Stimulated activated CD4-positive, alpha-beta T cell treated with anti-CD3 and anti-CD28 coated beads, TNF-alpha, amount 100 ng/mL, for 24 hours (primary cell): ENCODE data around the gene HOXA11.

ENCODE experiments used
- DNase-seq, 3 experiments: peaks; one replicate each; pipeline ENCODE4 v3.0.0-alpha.2; 2020; ENCODE audit warnings: low read depth in 3 of 3

Gene HOXA11

DNA sequence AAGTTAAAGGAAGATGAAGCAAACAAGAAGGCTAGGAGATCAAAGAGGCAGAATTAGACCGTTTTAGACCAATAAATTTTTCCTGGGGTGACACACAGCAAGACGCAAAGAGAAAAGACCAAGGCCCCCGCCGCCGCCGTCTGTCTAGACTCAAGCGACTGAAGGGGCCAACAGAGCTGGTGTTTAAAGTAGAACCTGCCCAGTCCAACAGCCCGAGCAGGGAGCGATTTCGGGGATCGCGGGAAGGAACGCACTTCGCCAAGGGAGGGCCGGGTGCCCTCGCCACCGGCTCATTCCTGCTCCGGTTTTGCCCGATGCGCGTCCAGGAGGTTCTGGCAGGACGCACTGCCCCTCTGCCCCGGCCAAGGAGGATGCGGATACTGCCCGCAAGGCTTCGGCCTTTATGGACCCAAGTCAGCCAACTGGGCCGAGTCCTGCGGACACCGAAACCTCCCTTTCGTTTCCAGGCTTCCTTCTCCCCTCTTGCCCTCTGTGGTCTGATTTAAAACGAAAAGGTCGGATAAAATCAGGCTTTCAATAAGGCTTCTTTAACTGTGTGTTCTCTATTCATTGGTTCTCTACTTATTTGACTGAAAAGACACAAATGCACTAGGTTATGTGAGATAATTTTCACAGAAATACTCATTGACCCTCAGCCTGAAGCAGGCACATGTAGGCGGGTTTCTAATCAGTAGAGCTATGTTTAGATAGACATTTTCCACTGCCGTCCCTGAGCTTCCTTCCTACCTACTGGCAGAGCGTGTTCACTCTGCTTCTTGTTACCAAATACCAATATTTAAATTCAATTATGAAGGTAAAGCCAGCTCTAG is 26.4 kb downstream of the HOXA11 start:
- no peak for DNase-seq

DNA sequence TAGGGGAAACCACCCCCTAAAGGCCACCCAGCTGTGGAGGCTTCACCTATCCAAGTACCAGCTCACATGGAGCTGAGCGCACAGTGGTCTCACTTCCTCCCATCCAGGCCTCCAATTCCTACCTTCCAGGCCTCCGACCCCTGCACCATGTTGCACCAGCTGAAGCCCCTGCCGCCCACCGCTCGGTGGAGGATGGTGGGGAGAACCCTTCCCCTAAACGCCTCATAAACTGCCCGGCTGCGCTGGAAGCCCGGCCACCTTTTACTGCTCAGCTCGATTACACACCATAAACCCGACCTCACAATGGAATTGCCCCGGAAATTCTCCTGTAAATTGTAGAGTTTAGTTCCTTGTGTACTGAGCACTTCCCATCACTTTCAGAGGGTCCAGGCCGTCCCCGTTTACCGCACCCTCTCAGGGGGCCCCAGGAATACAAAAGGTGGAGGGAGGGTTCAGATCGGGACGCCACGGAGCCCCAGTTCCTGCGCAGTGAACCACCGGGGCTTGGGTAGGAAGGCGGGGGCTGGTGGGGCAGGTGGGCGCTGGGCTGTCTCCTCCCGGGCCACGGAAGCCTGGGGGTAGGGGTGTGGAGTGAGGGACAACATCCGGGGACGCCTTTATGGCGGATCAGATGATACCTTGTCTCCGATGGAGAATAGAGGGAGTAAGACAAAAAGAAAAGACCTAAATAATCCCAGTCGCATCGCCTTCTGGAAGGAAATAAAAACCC is 27.2 kb downstream of the HOXA11 start:
- no peak for DNase-seq

GRCh38 chr7:27156916-27157701 is 27.9 kb downstream of the HOXA11 start:
- no peak for DNase-seq

DNA sequence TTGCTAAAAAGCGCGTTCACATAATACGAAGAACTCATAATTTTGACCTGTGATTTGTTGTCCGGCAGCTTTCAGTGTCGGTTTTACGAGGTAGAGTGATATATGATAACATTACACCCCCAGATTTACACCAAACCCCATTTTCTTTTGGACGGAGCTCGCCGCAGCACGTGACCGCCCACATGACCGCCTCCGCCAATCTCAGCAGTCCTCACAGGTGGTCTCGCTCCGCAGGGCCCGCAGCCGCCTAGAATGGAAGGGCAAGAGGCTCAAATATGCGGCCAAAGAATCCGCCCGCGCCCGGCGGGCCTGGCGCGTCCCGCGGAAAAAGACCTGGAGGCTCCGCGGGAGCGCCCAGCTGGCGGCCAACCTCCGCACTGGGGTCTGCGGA is 28.5 kb downstream of the HOXA11 start, which contains the start of gene HOXA7:
Gene HOXA7 (minus strand): TSS at position 168 of the 391 bp plus-strand sequence. CDS start 130 bp downstream, at position 38.
- no peak for DNase-seq

- DNase-seq, result no peak
Measured at GRCh38 chr7:27155816-27156507, 29.1 kb downstream of the HOXA11 start.

DNA sequence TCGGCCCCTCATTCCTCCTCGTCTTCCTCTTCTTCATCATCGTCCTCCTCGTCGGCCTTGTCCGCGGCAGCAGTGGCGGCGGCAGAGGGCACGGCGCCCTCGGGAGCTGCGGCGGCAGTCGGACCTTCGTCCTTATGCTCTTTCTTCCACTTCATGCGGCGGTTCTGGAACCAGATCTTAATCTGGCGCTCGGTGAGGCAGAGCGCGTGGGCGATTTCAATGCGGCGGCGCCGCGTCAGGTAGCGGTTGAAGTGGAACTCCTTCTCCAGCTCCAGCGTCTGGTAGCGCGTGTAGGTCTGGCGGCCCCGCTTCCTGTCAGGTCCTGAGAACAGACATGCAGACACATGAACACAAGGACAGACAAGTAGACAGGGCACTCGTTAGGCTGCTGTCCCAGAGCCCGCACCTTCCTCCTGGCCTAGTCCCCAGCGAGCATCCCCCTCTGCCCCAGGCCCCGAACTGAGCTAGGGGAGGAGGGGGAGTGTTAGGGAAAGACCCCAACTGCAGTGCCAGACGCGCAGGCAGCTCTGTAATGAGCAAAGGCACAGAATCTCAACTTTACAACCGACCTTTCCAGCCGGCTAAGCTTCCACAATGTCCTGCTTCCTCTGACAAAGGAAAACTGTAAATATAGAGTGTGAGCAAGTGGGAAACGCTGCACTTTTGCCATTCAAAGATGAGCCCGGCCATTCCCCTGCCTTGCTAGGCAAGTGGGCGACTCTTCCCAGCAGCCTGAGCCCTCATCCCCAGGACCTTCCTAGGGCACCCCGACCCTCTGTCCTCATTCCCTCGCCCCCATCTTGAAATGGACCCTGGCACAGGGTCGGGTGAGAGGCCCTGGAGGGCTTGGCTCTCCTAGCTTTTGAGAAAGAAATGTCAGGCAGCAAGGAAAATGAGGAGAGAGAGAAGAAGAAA is 29.9 kb downstream of the HOXA11 start:
- peak in 1 of 3 experiments; percentile 44 for DNase-seq

- no peak for DNase-seq
Measured at GRCh38 chr7:27154369-27154768, 30.7 kb downstream of the HOXA11 start.

- DNase-seq, result no peak
Measured at GRCh38 chr7:27153526-27153925, 31.5 kb downstream of the HOXA11 start.

- no peak for DNase-seq
Measured at GRCh38 chr7:27152816-27153442, 32.1 kb downstream of the HOXA11 start.

DNA sequence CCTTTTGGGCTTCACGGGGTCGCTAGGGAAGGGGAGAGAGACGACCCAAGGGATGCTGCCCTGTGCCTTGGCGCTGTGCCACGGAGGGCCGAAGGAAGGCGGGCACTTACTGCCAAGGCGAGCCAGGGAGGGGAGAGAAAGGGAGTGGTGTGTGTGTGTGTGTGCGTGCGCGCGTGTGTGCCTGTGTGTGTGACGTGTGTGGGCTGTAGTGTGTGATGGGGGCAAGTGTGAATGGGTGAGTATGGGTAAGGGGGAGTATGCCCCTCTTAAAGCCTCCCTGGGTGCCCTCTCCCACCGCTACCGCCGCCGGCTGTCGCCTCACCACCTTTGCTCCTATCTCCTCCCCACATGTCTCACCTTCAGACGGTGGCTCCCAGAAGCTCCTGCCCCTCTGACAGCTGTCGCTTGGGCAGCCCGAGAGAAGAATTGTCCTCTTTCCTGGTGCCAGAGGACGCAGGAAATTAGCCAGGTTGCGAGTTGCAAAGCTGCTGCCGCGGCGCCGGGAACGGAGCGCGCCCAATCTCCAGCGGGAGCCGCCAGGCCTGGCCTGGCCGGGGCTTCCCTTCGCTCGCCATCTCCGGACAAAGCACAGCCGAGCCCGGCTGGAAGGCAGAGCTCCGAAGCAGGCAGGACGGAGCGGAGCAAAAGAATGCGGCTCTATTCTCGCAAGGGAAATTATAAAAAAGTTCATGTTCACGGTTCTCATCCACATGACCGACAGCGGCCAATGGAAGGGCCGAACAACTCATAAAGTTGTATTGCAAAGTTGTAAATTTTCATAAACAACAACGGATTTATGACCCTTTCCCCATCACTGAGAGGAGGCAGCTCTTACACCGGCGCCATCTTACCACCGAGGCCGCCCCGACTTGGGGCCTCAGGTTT is 32.9 kb downstream of the HOXA11 start, which contains the start of gene HOXA3:
Gene HOXA3 (minus strand): TSS at position 653 of the 885 bp plus-strand sequence. CDS start 41,943 bp downstream, outside the sequence.
- no peak for DNase-seq

GRCh38 chr7:27151341-27151930 is 33.6 kb downstream of the HOXA11 start:
- DNase-seq, result no peak

DNA sequence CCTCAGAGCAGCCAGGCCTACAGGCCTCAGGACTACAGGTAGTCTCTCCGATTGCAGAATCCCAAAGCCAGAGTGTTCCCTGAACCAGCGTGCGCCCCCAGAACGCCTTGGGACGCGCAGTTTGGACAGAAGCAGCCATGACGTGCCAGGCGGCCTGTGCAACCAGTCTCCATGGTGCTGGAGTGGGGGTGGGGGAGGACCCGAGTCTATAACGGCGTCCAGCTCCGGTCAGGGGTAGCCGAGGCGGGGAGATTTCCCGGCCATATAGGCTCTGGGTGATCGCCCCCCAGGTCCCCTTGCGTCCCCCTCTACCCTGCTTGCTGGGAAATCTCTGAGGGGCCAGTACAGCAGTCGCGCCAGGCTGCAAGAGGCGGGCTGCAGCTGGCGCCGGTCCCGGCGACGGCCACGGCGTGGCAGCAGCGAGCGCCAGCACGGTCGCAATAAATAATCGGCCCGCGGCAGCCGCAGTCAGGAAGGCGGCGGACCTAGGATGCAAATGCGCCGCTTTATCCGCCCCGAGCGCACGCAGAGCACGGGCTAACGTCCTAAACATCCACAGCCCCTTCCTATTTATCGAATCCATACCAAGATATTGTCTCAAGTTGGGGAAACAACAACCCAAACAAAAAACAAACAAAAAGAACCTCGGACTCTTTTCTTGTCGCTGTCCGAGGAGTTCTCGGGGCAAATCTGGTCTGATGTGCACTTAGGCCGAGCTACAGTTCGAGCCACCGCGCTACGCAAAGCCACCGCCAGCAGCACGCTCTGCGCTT is 34.3 kb downstream of the HOXA11 start:
- DNase-seq, result peak; percentile 25 to 58 (median 41)

DNA sequence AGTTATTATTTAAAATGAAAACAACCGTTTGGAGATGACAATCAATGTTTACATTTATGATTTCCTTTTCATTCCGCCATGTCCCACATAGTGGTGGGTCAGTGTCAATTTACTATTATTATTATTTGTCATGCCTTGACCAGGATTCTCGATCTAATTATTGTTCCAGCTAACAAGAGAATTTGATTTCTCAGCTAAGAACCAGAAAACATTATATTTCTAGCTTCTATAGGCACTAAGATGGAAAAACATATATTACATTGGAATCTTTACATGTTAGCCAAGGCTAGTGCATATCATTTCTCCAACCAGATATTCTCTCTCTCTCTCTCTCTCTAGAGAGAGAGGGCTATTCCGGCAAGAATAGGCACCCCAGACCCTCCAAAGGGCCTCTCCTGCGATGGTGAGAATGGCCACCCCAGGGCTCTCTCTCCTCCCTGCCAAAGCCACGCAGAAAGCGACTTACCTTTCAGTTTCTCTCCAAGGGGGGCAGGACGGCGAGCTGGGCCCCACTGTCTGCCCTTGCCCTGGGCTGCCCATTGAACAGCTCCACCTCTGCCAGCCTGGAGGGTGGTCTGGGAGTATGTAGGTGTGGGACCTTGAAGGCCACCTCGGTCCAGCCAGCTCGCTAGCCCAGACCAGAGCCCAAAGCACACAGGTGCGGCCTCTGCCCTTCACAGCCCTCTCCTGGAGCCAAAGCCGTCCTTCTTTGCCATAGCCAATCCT is 35.0 kb downstream of the HOXA11 start:
- DNase-seq, result no peak

DNA sequence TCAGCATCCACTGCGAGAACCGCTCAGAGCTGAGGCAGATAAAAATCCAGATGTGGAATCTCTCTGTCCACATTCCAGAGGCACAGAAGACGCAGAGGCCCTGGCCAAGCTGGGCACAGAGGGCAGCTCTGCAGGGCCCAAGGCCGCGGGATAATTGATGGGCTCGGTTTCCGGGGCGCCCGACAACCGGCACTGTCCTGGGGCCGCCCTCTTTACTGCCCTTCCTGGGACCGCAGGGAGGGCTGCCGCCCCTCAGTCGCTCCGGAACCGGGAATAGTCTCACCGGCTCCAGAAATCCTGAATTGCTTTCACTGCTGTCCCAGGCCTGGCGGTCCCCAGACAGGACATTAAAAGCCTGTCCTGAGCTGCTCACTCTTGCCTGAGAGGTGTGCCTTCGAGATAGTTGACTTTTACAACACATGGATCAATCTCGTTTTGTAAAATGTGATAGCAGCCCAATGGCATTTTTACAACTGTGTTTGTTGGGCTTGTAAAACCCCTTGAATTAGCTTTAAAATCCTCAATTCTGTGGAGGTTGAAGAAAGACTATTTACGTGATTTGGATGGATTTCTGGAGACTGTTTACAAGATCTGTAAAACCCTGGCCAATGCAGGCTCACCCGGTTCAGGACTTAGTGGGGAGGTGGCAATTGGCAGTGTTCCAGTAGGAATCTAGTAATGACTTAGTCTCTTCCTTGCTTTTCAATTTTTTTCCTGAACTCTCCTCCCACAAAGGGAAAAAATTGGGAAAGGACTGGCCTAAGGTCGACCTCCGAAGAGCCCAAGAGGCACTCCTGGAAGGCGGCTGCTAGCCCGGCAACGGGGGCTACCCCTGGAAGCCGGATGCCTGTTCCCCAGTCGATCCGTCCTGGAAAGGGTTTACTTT is 36.0 kb downstream of the HOXA11 start:
- DNase-seq, result no peak

DNA sequence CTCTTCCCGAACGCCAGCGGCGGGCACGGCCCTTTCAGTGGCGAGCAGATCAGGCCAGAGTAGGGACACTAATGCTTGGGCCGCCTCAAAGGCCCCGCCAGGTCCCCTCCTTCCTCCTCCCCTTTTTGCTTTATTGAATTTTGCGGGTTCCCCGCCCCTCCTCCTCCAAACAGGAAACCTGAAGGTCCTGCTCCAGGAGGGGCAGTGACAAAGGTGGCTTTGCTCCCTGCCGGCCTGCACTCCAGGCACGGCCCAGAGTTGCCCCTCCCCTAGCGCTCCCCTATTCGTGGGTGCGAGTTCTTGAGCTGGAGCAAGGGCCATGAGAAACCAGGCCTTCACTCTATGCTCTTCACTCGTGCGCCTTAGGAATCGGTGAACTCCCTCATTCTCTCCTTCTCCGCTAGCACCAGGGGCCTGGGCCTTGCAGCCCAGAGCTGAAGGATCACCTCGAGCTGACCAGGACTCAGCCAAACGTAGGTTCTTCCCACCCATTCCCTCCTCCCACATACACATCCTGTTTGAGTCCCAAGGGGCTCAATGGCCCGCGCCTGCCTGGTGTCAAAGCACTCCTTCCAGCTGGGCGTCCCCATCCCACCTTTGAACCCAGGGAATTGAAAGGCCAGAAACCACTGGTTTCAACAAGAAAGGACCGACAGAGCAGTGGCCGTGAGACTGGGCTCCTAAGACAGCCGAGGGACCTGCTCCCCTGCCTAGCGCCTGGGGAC is 36.8 kb downstream of the HOXA11 start:
- DNase-seq, result no peak
